Kidney glomerular epithelial cell (primary cell): ENCODE measurements around the gene SDHC.

Experiments
- DNase-seq: peaks from one replicate; lab custom pipeline; 2025; lab: John Stamatoyannopoulos, UW

SDHC gene

DNA sequence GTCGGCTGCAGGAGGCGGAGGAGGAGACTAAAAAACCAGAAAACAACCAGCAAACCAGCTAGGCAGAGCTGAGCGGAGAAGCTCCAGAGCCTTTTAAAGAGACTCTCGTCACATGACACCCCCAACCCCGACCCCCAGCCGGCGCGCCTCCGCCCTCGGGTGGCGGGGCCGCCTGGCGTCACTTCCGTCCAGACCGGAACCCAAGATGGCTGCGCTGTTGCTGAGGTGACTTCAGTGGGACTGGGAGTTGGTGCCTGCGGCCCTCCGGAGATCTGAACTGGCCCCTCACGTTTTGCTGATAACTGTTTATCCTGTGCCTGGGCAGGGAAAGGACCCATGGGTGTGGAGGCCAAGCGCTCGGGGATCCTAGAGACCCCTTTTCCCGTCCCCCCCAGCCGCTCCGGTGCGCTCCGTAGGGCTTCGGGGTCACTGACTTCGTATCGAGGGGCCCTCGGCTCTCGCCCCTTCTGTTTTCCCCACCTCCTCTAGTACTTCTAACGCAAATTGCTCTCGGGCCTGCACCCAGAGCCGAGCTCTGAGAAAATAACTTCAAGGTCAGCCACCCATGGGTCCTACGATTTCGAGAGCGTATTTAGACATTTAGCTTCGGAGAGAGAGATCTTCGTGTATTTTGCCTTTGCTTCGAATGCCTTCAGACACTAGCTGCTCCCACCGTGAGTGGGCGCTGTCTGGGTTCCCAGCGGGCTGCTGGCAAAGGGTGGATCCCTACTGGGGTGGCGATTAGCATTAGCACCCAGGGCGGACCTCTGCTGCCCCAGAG is at the start of gene SDHC:
Gene SDHC (plus strand): TSS at position 181 of the 781 bp plus-strand sequence. CDS start 25 bp downstream, at position 206.
- peak; percentile 67 for DNase-seq

DNA sequence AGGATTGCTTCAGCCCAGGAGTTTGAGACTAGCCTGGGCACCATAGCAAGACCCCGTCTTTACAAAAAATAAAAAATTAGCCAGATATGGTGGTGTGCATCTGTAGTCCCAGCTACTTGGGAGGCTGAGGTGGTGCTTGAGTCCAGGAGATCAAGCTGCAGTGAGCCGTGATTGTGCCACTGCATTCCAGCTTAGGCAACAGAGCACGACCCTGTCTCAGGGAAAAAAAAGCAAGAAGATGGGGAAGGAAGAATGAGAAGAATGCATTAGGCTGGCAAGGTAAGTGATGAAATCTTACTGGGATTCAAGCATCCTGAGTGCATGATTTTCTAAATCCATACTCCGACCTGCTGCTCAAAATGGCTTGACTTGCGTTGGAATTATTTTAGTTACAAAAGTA is 48.9 kb upstream of the SDHC start:
- no peak for DNase-seq

- peak; percentile 4 for DNase-seq
Measured at GRCh38 chr1:161266202-161266601, 48.0 kb upstream of the SDHC start.

GRCh38 chr1:161266836-161267235 is 47.3 kb upstream of the SDHC start:
- no peak for DNase-seq

DNA sequence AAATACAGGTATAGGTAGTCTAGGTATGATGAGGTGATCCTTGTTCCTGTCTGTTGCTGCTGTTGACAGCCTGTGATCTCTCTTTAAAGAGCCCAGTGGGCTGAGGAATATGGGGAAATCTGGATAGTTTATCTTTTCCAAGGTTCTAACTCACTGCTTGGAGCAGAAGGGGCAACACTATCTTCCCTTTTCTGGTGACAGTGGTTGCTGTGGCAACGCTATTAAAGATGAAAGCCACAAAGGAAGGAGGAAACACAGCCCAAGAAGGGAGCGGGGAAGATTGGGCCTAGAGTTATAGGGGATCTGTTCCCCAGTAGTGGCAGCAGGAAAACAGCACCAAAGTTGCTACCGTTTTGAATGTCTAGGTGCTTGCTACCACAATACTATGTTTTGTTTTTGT is 46.9 kb upstream of the SDHC start:
- DNase-seq: no peak

DNA sequence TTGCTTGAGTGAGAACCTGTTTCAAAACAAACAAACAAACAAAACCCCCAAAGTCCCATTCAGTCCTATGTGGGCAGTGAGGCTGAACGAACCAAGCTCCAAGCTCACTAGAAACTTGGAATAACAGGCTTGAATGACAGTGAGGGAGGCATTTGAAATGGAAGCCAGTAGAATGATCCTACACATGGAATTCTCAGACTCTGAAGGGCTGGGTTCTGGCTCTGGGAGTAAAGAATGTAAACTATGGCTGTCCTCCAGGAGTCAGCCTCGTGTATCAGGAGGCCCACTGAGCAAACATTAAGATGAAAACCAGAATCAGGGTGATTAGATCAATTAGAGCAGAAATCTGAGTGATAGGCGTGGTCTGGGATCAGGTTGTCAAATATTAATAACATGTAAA is 40.8 kb upstream of the SDHC start:
- no peak for DNase-seq

GRCh38 chr1:161274874-161275273 is 39.3 kb upstream of the SDHC start:
- no peak for DNase-seq

- no peak for DNase-seq
Measured at GRCh38 chr1:161282991-161283390, 31.2 kb upstream of the SDHC start.

DNA sequence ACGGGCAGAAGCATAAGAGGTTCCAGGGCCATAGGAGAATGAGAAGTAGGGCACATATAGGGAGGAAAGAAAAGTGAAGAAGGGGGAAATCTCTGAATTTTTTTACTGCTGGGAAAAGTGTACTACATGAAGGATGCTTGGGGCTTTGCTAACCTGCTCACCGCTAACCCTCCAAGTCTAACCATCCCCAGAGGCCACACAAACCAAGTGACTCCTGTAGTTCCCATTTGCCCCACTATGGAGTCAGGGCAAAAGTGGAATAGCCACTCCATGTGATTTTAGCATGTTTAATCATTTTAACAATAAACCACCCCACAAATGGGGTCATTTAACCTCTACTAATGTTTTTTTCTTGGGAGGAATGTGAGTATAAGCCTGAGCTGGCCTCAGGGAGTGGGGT is 29.1 kb upstream of the SDHC start:
- DNase-seq: no peak

- DNase-seq: no peak
Measured at GRCh38 chr1:161285521-161285920, 28.7 kb upstream of the SDHC start.

DNA sequence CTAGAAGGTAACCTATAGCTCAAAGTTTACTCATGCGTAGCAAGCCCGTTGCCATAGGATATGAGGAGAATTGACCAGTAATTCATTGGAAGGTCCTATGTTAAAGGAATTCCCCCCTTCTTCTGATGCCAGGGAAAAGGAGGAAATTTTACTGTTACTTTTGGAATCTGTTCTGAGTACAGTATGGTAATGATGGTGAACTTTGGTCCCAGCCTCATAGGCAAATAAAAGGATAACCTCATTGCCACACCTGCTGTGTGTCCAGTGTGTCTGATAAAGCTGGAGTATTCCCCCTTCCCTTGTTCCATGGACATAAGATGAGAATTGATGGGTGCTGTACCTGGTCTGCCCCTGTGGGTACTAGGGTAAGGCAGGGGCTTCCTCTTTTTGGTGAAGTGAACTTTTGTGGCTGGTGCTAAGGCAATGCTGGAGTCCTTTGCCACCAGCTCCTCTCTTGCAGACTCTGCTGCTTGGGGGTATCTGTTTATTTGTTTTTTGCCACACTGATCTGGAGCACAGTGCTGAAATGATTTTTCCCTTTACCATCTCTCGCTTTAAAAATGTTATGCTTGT is 26.6 kb upstream of the SDHC start:
- DNase-seq: no peak

DNA sequence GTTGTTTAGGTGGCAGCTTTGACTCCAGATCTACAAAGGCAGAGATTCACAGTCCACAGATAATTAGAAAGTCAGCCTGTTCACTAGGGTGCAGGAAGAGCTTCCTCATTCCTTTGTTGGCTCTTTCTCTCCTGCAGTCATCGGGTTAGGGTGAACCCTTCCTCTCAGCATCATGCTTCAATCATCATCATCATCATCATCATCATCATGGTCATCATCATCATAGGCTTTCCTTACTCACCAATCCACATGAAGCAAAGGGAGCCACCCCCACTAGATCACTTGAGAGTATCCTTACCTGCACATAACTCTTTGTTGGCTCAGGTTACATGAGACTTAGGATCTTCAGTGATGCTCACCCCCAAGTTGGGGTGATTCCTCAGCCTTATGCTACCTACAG is 23.4 kb upstream of the SDHC start:
- DNase-seq: no peak

DNA sequence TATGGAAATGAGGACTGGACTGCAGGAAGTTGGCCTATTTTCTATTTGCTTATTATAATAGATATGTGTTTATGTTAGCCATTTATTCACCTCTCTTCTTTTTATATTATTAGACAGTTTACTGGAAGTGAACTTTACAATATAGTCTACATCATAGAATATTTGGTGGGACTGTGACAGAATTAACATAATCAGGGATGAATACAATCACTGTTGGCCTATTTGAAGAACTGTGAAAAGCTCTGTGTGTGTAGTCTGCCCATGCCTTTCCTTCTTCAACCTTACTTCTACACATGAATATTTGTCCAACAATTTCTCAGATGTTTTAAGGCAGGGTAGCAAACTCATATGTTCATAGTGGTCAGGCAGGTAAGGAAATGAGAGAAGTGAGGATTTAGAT is 16.8 kb upstream of the SDHC start:
- no peak for DNase-seq

DNA sequence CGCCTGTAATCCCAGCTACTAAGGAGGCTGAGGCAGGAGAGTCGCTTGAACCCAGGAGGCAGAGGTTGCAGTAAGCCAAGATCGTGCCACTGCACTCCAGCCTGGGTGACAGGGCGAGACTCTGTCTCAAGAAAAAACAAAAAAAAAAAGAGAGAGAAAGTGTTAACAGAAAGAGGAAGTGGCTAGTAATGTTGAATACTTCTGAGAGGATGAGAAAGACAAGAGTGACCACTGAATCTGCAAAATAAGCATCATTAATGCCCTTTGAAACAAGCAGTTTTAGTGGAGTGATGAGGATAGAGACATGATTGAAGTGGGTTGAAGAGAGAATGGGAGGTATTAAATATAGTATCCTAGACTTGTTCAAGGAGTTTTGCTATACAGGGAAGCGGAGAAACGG is 16.1 kb upstream of the SDHC start:
- no peak for DNase-seq

DNA sequence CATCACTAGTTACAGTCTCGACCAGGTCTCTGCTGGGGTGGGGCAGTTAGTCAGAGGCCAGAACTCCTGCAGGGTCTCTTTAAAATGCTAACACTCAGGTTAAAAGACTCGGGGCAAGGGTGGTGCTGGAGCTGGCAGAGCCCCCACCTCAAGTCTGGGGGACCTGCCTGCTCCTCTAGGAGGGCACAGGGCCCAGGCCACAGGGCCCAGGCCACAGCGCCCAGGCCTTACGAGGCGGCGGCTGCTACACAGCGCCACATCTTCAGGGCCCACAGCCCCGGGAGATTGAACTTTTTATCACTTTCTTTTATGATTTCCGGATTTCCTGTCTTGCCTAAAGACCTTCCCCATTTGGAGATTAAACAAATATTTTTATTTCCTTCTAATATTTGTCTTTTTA is 14.8 kb upstream of the SDHC start:
- DNase-seq: no peak

DNA sequence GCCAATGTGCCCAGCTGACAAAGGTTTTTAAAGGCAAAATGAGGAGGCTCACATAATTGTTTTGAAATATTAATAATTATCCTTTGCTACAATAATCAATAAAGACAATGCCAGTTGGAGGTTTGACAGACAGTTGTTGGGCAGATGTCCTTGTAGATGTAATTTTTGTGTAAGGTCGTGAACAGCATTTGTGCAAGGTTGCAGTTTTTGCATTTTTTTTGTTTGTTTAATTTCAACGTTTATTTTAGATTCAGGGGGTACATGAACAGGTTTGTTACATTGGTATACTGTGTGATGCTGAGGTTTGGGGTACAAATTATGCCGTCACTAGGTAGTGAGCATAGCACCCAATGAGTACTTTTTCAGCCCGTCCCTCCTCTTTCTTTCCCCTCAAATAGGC is 13.7 kb upstream of the SDHC start:
- no peak for DNase-seq

DNA sequence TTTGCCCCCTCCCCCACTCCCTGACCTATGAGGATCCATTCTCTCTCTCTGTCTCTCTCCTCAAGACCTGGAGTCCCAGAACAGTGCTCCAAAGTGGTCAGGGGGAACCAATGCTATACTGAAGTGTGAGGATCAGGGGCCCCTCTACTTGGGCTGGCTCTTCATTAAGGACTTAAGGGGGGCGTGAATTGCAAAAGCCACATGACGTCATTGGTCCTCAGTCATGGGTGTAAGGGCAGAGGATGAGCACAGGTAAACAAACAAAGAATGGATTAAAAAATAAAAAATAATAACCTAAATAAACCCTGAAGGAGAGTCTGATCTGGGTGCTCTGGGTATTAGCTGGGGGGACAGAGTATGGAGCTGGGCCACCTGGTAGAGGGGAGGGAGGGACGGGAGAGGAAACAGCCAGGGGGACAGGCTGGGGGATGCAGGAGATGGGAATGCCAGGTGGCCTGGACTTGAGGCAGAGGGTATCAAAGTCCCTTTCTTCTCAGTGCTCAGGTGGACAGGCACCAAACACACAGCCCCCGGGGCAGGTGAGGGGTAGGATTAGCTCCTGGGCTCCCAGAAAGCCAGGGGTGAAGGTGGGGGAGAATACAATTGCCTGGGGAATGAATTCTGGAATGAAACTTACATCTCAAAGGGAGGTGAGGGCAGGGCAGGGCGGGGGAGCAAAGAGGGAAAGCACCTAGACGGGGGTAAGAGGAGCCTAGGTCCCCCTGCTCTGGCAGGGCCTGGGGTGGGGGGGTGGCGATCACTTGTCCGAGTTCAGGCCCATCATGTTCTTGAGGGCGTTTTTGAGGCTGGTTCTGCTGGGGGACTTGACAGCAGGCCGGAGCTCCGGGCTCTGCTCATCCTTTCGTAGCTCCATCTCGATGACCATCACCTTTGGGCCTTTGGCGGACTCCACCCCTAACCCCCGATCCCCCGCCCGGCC is 9.0 kb upstream of the SDHC start:
- no peak for DNase-seq

GRCh38 chr1:161305867-161306519 is 8.2 kb upstream of the SDHC start:
- peak; percentile 29 for DNase-seq

DNA sequence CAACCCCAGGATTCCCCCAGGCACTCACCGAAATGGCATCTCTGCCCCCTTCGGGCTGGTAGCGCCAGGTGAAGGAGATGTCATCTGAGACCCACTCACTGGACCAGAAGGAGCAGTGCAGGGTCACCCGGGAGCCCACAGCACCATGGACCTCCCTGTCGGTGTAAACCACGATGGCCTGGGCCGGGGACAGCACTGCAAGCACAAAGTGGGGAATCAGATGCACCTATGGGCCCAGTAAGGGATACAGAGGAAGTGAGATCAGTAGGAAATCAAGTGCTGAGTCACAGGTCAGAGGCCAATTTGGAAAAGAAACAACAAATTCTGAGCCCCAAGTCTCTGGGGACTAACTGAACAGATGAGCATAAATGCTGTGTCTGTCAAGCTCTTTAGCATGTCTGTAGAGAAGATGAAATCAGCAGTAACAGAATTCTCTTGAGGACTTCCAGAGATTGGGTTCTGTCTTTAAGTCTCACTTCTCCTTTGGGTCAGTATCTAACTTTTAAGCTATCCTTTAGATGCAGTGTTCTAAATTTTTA is 6.9 kb upstream of the SDHC start:
- DNase-seq: no peak

GRCh38 chr1:161307892-161308638 is 6.1 kb upstream of the SDHC start:
- no peak for DNase-seq

- DNase-seq: no peak
Measured at GRCh38 chr1:161309868-161310267, 4.3 kb upstream of the SDHC start, which contains the start of gene MPZ. Gene MPZ (minus strand): TSS chr1:161309968. CDS start chr1:161309905, 63 bp downstream.
